Keratinocyte (primary cell): ENCODE measurements around the gene LMNA. TPM values are rescaled to one million over a fixed set of nuclear protein-coding genes. Genes with fewer than 3 reads are reported as not detected.
"Not testable (repeated sequence)": the region's sequence is repeated elsewhere in the genome, so short reads cannot be mapped to it uniquely, and the experiment has no call there.

Source experiments
- DNase-seq: peaks from one replicate; pipeline ENCODE4 v3.0.0-alpha.2; 2011; ENCODE audit warnings: low read depth, missing footprints, low spot score
- FAIRE-seq: peaks from 2 replicates; lab custom pipeline; 2011; peaks lifted over from hg19 to GRCh38; lab: Jason Lieb, UNC
- H2AFZ ChIP-seq: 2 replicates; pipeline ENCODE4 v1.6.0; 2012; ENCODE audit warnings: low read length, control low read depth, inconsistent platforms; ENCODE audit not compliant: control insufficient read depth
- H3K27ac ChIP-seq: 2 replicates; pipeline ENCODE4 v1.5.1; 2011; ENCODE audit warnings: low read length; ENCODE audit not compliant: control insufficient read depth, insufficient read depth
- H3K27me3 ChIP-seq: 3 replicates; pipeline ENCODE4 v1.6.0; 2011; ENCODE audit warnings: low read length; ENCODE audit not compliant: control insufficient read depth, insufficient read depth; ENCODE audit errors: extremely low read depth
- H3K36me3 ChIP-seq, 2 experiments: 2 replicates in 1 of 2; 3 replicates in 1 of 2; pipeline ENCODE4 v1.5.1; 2011; ENCODE audit warnings: low read length in 2 of 2, mild to moderate bottlenecking in 1 of 2; ENCODE audit not compliant: control insufficient read depth in 2 of 2, insufficient read depth in 2 of 2; ENCODE audit errors: extremely low read depth in 1 of 2
- H3K4me1 ChIP-seq: 3 replicates; pipeline ENCODE4 v1.5.1; 2011; ENCODE audit warnings: low read length; ENCODE audit not compliant: control insufficient read depth, insufficient read depth; ENCODE audit errors: extremely low read depth
- H3K4me2 ChIP-seq: 3 replicates; pipeline ENCODE4 v1.6.0; 2011; ENCODE audit warnings: low read depth, low read length; ENCODE audit not compliant: control insufficient read depth, insufficient read depth; ENCODE audit errors: extremely low read depth
- H3K4me3 ChIP-seq, 3 experiments: fragments of 200-600 bp in 1 of 3; sonication (generic) in 1 of 3; 2 replicates in 2 of 3; 3 replicates in 1 of 3; pipeline ENCODE4 v1.5.1; 2011 to 2016; ENCODE audit warnings: low read length in 3 of 3, mild to moderate bottlenecking in 3 of 3, control low read depth in 2 of 3, inconsistent platforms in 1 of 3, low read depth in 1 of 3, mixed read lengths in 1 of 3, mixed run types in 1 of 3, moderate library complexity in 1 of 3; ENCODE audit not compliant: control insufficient read depth in 2 of 3, insufficient read depth in 2 of 3; ENCODE audit errors: extremely low read depth in 1 of 3
- H3K79me2 ChIP-seq: 2 replicates; pipeline ENCODE4 v1.6.0; 2012; ENCODE audit warnings: low read length; ENCODE audit not compliant: control insufficient read depth, insufficient read depth
- H3K9ac ChIP-seq: 3 replicates; pipeline ENCODE4 v1.6.0; 2011; ENCODE audit warnings: low read length; ENCODE audit not compliant: control insufficient read depth, insufficient read depth; ENCODE audit errors: extremely low read depth
- H3K9me1 ChIP-seq: 3 replicates; pipeline ENCODE4 v1.6.0; 2011; ENCODE audit warnings: low read length; ENCODE audit not compliant: control insufficient read depth, insufficient read depth; ENCODE audit errors: extremely low read depth
- H3K9me3 ChIP-seq: 2 replicates; pipeline ENCODE4 v1.5.1; 2012; ENCODE audit warnings: low read depth, low read length; ENCODE audit not compliant: control insufficient read depth
- H4K20me1 ChIP-seq: 3 replicates; pipeline ENCODE4 v1.6.0; 2011; ENCODE audit warnings: low read length; ENCODE audit not compliant: control insufficient read depth, insufficient read depth; ENCODE audit errors: extremely low read depth
- CTCF ChIP-seq, 3 experiments: IDR thresholded peaks in 1 of 3; conservative IDR thresholded peaks in 1 of 3; optimal IDR thresholded peaks in 1 of 3; 2 replicates in 2 of 3; 3 replicates in 1 of 3; pipeline versions ENCODE3 to v1.5.1; 2011; ENCODE audit warnings: low read length in 3 of 3, mild to moderate bottlenecking in 3 of 3, moderate library complexity in 2 of 3, control low read depth in 1 of 3, inconsistent platforms in 1 of 3; ENCODE audit not compliant: insufficient read depth in 2 of 3; ENCODE audit errors: extremely low read depth in 1 of 3
- EZH2 ChIP-seq: IDR thresholded peaks from one replicate; pipeline ENCODE4 v1.6.1; 2012; ENCODE audit warnings: inconsistent platforms, mild to moderate bottlenecking, low read length, moderate library complexity
- dilution Hi-C: fragments of 300-500 bp; cut with MboI; formaldehyde crosslinking; loops from one replicate; pipeline ENCODE4 v1.7.0; 2020; ENCODE audit warnings: low sequenced_read_pairs; ENCODE audit not compliant: extremely low pct_ligation_motif_present
- polyA plus RNA-seq, 5 experiments: library from polyadenylated mRNA; depleted of rRNA in 3 of 5; stranded (reverse) in 3 of 5; stranded (forward) in 1 of 5; unstranded in 1 of 5; fragments of >200 nt; gene quantifications; 1 replicate in 1 of 5; 2 replicates in 3 of 5; 3 replicates in 1 of 5; pipeline versions ENCODE4 v1.2.1 to v1.2.3, GENCODE V29; 2011 to 2012; ENCODE audit warnings: missing spikeins in 2 of 5, low read depth in 1 of 5, low replicate concordance in 1 of 5

The LMNA gene
- polyA plus RNA-seq, 1 donor (not counting 4 experiments of a cell fraction or from before 2014, with no cell fraction given) = 444 TPM

- no peak for FAIRE-seq
- H3K36me3 ChIP-seq = peaks cover 2 to 4% of the 10 kb centered on the region in 2 experiments
- dilution Hi-C loops = no loop called here
Observed at GRCh38 chr1:156180471-156180870, 66.0 kb downstream of the LMNA start.

GRCh38 chr1:156181391-156181924, 66.9 kb downstream of the LMNA start:
- H3K9me1 ChIP-seq, FAIRE-seq, H3K27ac ChIP-seq, dilution Hi-C loops, H3K79me2 ChIP-seq, DNase-seq, H3K4me2 ChIP-seq, H3K4me3 ChIP-seq, H4K20me1 ChIP-seq, H3K36me3 ChIP-seq, H3K9me3 ChIP-seq, H2AFZ ChIP-seq, H3K27me3 ChIP-seq, H3K4me1 ChIP-seq, H3K9ac ChIP-seq: not testable (repeated sequence)

More at GRCh38 chr1:156180471-156180870, 66.0 kb downstream of the LMNA start:
- no peak overlapping the region for H3K9ac ChIP-seq
- no peaks in the 10 kb centered on the region for H3K79me2 ChIP-seq
- DNase-seq = no peak
- no peaks in the 10 kb centered on the region for H3K9me3 ChIP-seq
- no peak overlapping the region for H3K4me2 ChIP-seq
- no peaks in the 10 kb centered on the region for H3K27me3 ChIP-seq
- no peaks in the 10 kb centered on the region for H4K20me1 ChIP-seq
- no peaks in the 10 kb centered on the region for H3K4me1 ChIP-seq
- no peak overlapping the region for H2AFZ ChIP-seq
- no peaks in the 10 kb centered on the region for H3K9me1 ChIP-seq
- no peak overlapping the region for H3K4me3 ChIP-seq
- TF ChIP-seq EZH2 = no peak
- TF ChIP-seq CTCF (optimal IDR thresholded peaks at IDR 0.05 in 1 of 3, IDR thresholded peaks at IDR 0.05 in 1 of 3, conservative IDR thresholded peaks at IDR 0.05 in 1 of 3; ENCODE audit: extremely low read depth in 1 of 3, insufficient read depth in 2 of 3, low read length in 3 of 3) = no peak
- H3K27ac ChIP-seq = no peak overlapping the region

DNA sequence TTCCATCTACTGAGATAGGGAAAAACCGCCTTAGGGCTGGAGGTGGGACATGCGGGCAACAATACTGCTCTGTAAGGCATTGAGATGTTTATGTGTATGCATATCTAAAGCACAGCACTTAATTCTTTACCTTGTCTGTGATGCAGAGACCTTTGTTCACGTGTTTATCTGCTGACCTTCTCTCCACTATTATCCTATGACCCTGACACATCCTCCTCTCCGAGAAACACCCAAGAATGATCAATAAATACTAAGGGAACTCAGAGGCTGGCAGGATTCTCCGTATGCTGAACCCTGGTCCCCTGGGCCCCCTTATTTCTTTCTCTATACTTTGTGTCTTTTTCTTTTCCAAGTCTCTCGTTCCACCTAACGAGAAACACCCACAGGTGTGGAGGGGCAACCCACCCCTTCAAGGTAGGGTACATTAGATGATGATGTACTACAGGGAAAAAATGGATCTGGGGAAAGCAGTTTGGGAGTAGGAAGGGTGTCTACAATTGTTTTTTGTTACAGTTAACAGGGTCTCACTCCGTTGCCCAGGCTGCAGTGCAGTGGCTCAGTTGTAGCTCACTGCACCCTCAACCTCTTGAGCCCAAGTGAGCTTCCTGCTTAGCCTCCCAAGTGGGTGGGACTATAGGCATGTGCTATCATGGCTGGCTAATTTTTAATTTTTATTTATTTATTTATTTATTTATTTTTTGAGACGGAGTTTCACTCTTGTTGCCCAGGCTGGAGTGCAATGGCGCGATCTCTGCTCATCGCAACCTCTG, 67.7 kb downstream of the LMNA start:
- FAIRE-seq, H3K9me1 ChIP-seq, H3K4me2 ChIP-seq, dilution Hi-C loops, H3K27ac ChIP-seq, H3K4me3 ChIP-seq, H2AFZ ChIP-seq, H3K9ac ChIP-seq, H3K36me3 ChIP-seq, H3K27me3 ChIP-seq, H3K4me1 ChIP-seq, H3K79me2 ChIP-seq, H4K20me1 ChIP-seq, DNase-seq, H3K9me3 ChIP-seq: not testable (repeated sequence)

GRCh38 chr1:156186347-156187177, 72.1 kb downstream of the LMNA start:
- H3K79me2 ChIP-seq, H3K4me1 ChIP-seq, H3K9me1 ChIP-seq, H3K27ac ChIP-seq, H4K20me1 ChIP-seq, H3K4me2 ChIP-seq, FAIRE-seq, H3K36me3 ChIP-seq, H2AFZ ChIP-seq, H3K9ac ChIP-seq, H3K27me3 ChIP-seq, H3K9me3 ChIP-seq, H3K4me3 ChIP-seq, DNase-seq, dilution Hi-C loops: not testable (repeated sequence)
